ENCODE measurements around the gene SH3GLB2.

DNA sequence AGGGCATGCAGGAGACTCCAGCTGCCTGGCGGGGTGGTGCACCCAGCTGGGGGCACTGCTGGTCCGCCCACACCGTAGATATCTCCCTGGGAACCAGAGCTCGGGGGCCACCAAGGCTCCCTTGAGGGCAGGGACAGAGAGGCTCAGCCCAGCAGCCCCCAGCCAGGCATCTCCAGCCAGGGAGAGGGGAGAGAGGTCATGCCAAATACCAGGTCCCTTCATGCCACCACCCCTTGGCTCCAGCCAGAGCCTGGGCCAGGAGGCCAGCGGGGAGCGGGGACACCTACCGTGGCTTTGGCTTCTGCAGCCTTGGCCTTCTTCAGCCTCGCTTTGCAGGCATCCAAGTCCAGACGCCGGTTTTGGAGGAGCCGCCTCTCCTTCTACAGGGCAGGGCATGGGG is 14.0 kb downstream of the SH3GLB2 start:
- TF ChIP-seq TAF1 (IDR thresholded peaks at IDR 0.05; ENCODE audit: low read depth): no peak
- TF ChIP-seq, protein P1, sequence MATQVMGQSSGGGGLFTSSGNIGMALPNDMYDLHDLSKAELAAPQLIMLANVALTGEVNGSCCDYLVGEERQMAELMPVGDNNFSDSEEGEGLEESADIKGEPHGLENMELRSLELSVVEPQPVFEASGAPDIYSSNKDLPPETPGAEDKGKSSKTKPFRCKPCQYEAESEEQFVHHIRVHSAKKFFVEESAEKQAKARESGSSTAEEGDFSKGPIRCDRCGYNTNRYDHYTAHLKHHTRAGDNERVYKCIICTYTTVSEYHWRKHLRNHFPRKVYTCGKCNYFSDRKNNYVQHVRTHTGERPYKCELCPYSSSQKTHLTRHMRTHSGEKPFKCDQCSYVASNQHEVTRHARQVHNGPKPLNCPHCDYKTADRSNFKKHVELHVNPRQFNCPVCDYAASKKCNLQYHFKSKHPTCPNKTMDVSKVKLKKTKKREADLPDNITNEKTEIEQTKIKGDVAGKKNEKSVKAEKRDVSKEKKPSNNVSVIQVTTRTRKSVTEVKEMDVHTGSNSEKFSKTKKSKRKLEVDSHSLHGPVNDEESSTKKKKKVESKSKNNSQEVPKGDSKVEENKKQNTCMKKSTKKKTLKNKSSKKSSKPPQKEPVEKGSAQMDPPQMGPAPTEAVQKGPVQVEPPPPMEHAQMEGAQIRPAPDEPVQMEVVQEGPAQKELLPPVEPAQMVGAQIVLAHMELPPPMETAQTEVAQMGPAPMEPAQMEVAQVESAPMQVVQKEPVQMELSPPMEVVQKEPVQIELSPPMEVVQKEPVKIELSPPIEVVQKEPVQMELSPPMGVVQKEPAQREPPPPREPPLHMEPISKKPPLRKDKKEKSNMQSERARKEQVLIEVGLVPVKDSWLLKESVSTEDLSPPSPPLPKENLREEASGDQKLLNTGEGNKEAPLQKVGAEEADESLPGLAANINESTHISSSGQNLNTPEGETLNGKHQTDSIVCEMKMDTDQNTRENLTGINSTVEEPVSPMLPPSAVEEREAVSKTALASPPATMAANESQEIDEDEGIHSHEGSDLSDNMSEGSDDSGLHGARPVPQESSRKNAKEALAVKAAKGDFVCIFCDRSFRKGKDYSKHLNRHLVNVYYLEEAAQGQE (IDR thresholded peaks at IDR 0.05; ENCODE audit: low read depth): no peak
- no peak for TF ChIP-seq YY1 (IDR thresholded peaks at IDR 0.05; ENCODE audit: low read depth)
- no peak for TF ChIP-seq RAD21 (IDR thresholded peaks at IDR 0.05; ENCODE audit: low read depth)
